NOMO-1 (cell line): ENCODE data around the gene AFF4.
"Not testable (repeated sequence)": the region's sequence is repeated elsewhere in the genome, so short reads cannot be mapped to it uniquely, and the experiment has no call there.

Experiments
- DNase-seq, 2 experiments: peaks; one replicate each; lab custom pipeline; 2025; ENCODE audit not compliant: unreplicated experiment in 2 of 2; lab: John Stamatoyannopoulos, UW

Gene AFF4

DNA sequence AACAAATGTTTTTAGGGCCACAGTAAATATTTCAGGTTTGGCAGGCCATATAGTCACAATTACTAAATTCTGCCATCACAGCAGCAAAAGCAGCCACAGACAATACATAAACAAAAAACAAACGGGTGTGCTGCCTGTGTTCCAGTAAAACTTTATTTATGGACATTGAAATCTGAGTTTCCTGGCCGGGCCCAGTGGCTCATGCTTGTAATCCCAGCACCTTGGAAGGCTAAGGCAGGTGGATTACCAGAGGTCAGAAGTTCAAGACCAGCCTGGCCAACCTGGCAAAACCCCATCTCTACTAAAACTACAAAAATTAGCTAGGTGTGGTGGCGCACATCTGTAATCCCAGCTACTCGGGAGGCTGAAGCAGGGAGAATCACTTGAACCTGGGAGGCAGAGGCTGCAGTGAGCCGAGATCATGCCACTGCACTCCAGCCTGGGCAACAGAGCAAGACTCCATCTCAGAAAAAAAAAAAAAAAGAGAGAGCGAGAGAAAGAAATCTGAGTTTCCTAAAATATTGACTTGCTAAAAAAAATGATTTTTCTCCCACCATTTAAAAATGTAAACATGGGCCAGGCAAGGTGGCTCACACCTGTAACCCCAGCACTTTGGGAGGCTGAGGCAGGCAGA lies 7.2 kb downstream of the AFF4 start:
- not testable (repeated sequence) for DNase-seq

DNA sequence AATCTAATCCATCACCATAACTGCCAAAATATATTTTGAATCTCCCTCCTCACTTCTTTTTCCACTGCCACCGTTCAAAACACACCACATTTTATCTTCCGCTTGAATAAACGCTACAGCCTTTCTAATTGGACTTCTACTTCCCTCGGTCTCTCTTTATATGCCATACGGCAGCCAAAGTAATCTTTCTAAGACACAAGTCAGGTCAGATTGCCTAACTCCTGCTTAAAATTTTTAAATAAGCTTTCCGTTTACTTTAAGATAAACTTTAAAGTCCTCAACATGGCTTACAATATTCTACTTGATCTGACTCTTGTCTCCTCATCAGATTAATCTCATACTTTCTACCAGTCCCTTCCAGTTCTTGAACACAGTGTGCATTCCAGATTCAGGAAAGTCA lies 9.7 kb downstream of the AFF4 start:
- no peak for DNase-seq

DNA sequence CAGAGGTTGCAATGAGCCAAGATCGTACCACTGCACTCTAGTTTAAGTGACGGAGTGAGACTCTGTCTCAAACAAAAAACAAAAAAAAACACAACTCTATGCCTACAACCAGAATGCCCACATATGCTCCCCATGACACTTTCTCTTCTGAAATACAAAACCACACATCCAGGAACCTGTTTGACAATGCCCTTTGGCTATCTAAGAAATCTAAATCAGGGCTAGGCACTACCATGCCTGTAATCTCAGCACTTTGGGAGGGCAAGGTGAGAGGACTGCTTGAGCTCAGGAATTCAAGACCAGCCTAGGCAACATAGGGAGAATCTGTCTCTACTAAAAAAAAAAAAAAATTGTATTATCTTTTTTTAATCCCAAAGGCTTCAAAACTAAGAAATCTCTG lies 10.6 kb downstream of the AFF4 start:
- no peak for DNase-seq

DNA sequence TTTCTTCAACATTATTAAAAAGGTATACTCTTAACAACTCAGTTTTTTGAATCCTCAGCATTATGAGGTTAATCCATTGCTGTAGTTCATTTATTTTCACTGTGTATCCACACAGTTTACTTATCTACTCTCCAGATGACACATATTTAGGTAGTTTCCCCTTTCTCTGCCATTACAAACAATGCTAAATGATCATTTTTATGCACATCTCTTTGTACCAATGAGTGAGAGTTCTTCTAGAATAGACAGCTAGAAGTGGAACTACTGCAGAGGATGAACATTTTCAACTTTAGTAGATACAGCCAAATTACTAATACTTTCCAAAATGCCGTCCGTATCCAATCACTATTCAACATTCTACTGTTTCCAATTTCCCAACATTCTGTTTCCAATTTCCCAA lies 11.5 kb downstream of the AFF4 start:
- no peak for DNase-seq

DNA sequence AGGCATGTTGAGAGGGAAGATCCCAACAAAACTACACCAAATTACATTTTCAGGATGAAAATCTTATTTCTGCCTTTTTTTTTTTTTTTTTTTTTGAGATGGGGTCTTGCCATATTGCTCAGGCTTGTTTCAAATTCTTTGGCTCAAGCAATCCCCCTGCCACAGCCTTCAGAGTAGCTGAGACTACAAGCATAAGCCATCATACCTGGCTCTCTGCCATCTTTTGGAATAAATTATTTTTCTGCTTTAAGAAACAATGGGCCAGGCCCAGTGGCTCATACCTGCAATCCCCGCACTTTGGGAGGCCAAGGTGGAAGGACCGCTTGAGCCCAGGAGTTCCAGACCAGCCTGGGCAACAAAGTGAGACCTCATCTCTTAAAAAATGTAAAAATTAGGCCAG lies 14.3 kb downstream of the AFF4 start:
- DNase-seq: no peak

DNA sequence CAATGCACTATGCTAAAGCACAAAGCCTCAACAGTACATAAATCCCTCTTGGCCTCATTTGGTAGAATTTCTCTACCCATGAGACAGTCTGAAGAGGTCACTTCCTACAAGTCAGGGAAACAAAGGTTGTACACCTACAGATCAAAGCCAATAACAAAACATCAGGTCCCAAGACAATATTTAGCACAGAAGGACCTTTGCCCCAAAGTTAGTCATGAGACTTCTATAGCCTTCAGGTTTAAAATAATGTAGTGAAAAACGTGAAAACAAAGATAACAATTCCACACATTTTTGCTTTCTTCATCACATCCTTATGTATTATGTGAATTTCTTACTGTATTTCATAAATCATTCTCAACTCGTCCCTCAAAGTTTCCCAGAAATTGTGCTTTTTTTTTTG lies 15.8 kb downstream of the AFF4 start:
- DNase-seq: no peak

DNA sequence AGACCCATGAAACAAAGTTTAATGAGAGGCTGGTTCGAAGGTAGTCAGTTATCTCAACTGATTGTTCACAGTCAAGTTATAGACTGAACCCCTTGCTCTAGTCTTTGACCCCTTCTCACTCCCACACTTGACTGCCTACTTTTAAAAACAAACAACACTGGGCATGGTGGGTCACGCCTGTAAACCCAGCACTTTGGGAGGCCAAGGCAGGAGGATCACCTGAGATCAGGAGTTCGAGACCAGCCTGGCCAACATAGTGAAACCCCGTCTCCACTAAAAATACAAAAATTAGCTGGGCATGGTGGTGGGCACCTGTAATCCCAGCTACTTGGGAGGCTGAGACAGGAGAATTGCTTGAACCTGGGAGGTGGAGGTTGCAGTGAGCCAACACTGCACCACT lies 18.1 kb downstream of the AFF4 start:
- DNase-seq: not testable (repeated sequence)

DNA sequence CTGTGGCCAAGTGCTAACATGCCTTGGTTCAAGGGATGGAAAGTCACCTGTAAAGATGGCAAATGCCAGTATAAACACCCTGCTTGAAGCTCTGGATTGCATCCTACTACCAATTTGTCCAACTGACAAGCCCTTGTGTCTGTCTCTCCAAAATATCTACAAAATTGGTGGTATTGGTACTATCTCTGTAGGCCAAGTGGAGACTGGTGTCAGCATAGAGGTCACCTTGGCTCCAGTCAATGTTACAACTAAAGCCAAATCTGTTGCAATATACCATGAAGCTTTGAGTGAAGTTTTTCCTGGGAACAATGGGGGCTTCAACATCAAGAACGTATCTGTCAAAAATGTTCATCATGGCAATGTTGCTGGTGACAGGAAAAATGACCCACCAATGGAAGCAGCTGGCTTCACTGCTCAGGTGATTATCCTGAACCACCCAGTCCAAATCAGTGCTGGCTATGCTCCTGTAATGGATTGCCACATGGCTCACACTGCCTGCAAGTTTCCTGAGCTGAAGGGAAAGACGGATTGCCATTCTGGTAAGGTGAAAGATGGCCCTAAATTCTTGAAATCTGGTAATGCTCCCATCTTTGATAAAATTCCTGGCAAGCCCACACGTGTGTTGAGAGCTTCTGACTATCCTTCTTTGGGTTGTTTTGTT lies 19.9 kb downstream of the AFF4 start:
- no peak for DNase-seq

DNA sequence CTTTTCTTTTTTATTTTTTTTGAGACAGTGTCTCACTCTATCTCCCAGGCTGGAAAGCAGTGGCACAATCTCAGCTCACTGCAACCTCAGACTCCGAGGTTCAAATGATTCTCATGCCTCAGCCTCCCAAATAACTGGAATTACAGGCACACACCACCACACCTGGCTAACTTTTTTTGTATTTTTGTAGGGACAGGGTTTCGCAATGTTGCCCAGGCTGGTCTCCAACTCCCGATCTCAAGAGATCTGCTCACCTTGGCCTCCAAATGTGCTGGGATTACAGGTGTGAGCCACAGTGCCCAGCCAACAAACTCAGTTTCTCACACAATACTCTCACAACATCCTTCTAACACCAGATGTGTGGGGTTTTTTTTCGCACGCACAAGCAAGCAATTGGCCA lies 22.1 kb downstream of the AFF4 start:
- no peak for DNase-seq

DNA sequence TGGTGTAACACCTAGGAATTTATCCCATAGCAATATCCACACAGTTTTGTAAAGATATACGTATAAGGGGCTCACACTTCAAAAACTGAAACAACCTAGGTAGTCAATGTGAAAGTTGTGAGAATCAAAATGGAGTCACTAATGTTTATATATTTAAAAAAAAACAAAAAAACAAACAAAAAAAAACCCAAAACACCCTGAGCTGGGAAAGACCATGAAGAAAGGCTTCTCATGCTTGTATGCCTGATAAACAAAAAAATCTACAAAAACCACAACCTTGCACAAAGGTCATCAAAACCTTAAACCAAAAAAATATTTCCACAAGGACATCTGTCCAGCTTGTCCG lies 35.4 kb downstream of the AFF4 start:
- DNase-seq: no peak

DNA sequence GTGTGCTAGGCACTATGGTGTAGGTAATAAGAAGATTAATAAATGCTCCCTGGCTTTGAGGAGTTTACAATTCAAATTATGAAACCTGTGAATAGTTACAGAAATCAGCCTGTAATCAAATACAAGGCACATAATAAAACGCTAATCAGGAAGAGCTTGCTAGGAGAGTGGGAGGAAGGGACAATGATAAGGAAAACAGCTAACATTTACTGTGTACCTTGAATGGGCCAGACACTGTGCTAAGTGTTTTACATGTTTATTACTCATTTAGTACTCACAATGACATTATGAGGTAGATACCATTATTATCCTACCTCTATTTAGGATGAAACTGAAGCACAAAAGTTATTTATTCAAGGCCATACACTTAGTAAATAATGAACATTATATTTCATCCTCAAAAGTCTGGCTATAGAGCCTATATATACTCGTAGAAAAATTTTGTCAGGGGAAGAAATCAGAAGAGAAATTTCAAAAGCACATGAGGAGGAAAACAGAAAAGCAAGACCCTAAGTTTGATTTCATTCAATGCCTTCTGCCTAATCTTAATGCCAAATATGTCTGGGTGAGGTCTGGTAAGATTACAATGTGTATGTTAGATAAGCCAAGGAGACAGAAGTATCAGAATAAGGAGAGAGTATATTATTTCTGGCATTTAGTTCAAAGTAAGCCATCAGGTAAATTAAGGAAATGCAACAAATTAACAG lies 35.9 kb downstream of the AFF4 start:
- DNase-seq: no peak

DNA sequence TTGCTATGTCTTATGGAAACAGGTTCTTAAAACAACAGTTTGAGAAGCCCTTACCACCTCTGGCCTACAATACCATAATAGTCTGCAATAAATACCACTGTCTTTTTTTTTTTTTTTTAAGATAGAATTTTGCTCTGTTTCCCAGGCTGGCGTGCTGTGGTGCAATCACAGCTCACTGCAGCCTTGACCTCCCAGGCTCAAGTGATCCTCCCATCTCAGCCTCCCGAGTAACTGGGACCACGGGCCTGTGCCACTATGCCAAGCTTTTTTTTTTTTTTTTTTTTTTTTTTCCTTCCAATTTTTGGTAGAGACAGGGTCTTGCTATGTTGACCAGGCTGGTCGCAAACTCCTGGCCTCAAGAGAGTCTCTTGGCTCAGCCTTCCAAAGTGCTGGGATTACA lies 37.0 kb downstream of the AFF4 start:
- no peak for DNase-seq

DNA sequence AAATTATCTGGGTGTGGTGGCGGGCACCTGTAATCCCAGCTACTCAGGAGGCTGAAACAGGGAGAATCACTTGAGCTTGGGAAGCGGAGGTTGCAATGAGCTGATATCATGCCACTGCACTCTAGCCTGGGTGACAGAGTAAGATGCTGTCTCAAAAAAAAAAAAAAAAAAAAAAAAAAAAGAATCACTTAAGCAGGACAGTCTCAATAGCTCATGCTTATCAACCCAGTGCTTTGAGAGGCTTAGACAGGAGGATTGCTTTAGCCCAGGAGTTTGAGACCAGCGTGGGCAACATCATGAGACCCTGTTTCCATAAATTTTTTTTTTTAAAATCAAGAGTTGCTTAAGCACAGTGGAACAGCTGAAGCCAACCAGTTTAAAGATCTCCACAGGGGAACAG lies 47.3 kb downstream of the AFF4 start:
- no peak for DNase-seq

DNA sequence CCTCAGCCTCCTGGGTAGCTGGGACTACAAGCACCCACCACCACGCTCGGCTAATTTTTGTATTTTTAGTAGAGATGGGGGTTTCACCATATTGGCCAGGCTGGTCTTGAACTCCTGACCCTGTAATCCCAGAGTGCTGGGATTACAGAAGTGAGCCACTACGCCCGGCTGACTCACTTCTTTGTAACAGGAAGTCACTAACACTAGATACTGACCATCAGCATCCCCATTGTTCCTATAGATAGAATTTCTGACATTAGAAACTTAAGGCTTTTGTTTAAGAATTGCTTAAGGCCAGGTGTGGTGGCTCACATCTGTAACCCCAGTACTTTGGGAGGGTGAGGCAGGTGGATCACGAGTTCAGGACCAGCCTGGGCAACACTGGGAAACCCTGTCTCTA lies 47.8 kb downstream of the AFF4 start:
- DNase-seq: no peak

DNA sequence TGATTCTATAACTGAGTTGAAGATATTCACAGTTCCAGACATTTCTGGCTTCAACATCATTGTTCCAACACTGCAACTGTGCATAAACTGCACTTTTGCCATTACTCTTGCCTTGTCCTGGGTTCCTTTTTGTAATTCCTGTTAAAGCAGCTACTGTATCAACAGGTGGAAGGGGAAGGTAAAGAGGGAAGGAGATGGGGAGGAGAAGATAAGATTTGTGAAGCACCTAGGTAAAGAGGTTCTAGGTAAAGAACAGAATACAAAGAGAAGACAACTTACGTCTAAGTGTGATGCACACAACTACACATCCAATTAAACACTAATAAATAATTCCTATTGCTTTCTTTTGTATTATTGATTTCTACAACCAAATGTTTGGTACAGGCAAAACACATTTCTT lies 53.7 kb downstream of the AFF4 start:
- no peak for DNase-seq

DNA sequence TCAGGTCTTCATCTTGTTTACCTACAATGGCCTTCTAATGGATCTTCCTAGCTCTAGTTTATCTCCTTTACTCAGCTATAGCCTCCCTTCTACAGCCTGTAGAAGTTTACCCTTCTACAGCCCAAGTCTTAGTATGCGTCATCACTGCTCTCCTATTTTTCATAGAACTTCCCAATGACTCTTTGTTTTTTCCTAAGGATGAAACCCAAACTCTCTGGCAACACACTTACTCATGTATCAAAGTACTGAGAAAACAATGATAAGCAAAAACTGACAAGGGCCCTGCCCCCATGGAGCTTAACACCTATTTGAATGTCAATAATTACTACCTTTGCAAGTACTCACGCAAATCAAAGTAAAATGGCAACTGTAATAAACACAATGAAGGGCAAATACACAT lies 56.3 kb downstream of the AFF4 start:
- DNase-seq: no peak

DNA sequence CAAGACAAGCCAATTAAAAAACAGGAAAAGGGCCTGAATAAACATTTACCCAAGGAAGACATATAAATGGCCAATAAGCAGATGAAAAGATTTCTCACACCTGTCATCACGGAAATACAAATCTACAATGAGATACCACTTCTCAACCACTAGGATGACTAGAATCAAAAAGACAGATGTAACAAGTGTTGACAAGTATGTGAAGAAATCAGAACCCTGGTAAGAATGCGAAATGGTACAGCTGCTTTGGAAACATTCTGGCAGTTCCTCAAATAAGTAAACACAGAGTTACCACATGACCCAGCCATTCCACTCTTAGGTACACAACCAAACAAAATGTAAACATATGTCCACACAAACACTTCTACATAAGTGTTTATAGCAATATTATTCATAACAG lies 57.5 kb downstream of the AFF4 start:
- DNase-seq: no peak

DNA sequence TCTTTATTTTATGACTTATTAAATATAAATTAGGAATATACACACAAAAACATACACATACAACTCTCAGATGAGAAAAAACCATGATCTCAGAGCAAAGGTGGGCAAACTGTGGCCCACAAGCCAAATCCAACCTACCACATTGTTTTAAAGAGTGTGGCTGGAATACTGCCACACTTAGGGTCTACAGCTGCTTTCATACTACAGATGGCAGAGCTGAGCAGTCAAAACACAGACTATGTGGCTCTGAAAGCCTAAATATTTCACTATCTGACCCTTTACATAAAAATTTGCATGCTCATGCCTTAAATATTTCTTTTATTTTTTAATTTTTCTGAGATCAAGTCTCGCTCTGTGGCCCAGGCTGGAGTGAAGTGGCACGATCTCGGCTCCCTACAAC lies 61.7 kb downstream of the AFF4 start:
- DNase-seq: no peak

DNA sequence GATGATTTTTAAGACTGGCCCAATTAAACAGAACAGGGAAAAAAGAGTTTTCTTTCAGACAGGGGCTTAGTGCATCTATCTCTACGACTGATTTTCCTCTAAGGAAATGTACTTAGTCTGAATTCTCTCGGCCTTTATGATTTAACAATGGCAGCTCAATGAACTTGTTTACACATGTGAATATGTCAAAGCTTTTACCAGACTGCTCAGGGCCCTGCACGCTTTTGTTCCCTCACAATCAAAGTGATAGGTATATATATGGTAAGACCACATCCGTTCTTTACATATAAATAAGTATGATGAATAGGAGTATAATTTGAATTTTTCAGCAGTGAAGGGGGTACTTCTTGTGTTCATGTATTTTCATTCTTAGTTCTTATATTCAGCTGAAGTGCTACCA lies 62.4 kb downstream of the AFF4 start:
- no peak for DNase-seq

DNA sequence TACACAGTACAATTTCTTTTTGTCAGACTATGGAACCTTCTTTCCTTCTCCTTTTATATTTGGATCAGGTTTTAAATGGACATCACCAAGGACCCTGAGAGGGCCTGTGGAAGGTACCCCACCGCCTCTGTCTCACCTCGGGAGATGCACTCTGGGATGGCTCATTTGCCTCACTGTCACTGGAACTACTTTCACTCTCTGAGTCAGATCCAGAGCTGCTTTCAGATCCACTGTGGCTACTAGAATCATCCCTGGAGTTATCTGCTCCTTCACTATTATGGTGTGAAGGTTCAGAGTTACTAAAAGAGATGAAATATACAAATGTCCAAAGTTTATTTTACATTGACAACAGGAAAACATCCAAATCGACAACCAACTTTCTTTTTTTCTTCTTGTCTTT lies 65.3 kb downstream of the AFF4 start:
- no peak for DNase-seq

DNA sequence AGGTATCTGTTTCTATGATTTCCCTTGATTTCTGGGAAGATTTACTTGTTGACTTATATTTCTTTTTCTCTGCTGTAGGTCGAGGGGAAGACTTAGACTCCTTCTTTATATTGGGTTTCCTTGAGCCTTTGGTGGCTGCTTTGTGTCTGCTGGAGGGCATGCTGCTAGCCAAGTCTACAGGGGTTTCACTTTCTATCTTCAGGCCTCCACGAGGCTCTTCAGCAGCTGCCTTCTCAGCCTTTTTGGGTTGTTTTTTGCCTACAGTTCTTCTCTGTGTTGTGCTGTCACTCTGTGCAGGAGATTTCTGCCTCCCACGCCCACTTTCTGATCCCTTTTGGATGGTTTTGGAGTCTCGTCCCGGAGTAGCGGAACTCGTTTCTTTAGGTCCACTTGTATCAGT lies 66.7 kb downstream of the AFF4 start:
- DNase-seq: no peak

DNA sequence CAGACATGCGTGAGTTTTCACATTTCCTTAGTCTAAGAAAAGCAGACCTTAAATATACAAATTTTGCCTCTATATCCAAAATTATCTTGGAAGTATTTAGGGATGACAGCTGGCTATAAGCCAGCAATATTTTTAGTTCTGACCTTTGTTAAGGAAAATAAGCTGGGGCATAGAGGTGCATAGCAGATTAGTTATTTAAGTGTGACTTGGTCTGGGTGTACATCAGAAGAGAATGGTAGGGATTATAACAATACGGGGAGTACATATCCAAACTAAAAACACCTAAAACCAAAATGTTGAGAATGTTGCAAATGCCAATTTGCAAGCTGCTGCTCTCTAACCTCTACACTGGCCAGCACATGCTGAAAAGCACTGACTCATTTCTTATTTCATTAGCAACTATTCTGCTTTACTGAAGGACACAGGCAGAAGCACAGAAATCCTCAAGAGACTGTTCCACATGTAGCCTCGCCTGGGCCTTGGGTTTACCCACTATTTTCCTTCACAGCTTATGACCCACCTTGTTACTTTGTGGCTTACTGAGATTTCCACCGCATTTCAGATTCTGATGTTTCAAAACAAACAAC lies 67.6 kb downstream of the AFF4 start:
- DNase-seq: no peak
